GM23338 (cell line): ENCODE measurements around the gene OTUD7B.

ENCODE experiments used
- CREB1 ChIP-seq: fragments of 250-450 bp; sonication (Bioruptor Pico); IDR thresholded peaks from 2 replicates; pipeline ENCODE4 v1.5.0; 2020; ENCODE audit warnings: low read depth, mild to moderate bottlenecking, moderate library complexity
- EZH2 ChIP-seq: fragments of 200-600 bp; sonication (generic); IDR thresholded peaks from one replicate; pipeline ENCODE4 v1.8.0; 2017; ENCODE audit warnings: antibody characterized with exemption, mild to moderate bottlenecking, low read depth; ENCODE audit not compliant: unreplicated experiment
- EZH2phosphoT487 ChIP-seq: fragments of 200-600 bp; sonication (generic); IDR thresholded peaks from one replicate; pipeline ENCODE4 v1.8.1; 2018; ENCODE audit warnings: antibody characterized with exemption; ENCODE audit not compliant: unreplicated experiment
- JUNB ChIP-seq: IDR thresholded peaks from one replicate; pipeline ENCODE4 v1.6.1; 2016; ENCODE audit warnings: antibody characterized with exemption; ENCODE audit not compliant: unreplicated experiment
- NANOG ChIP-seq: IDR thresholded peaks from 2 replicates; pipeline ENCODE4 v1.6.1; 2016; ENCODE audit warnings: antibody characterized with exemption, borderline replicate concordance
- POLR2AphosphoS5 ChIP-seq: IDR thresholded peaks from 2 replicates; pipeline ENCODE4 v1.6.1; 2016; ENCODE audit warnings: antibody characterized with exemption, low read depth
- STAT1 ChIP-seq: IDR thresholded peaks from one replicate; pipeline ENCODE4 v1.6.1; 2016; ENCODE audit warnings: antibody characterized with exemption; ENCODE audit not compliant: unreplicated experiment
- ZNF114 ChIP-seq: fragments of 250-450 bp; sonication (Bioruptor Pico); IDR thresholded peaks from 2 replicates; pipeline ENCODE4 v1.5.0; 2020; ENCODE audit warnings: mild to moderate bottlenecking, moderate library complexity
- ZNF331 ChIP-seq: fragments of 250-450 bp; sonication (Bioruptor Pico); IDR thresholded peaks from 2 replicates; pipeline ENCODE4 v1.5.0; 2020; ENCODE audit warnings: low read depth, mild to moderate bottlenecking, moderate library complexity
- TF ChIP-seq, protein P1 (sequence below), 2 experiments: fragments of 200-600 bp in 1 of 2; sonication (generic) in 1 of 2; conservative IDR thresholded peaks; 2 replicates each; pipeline versions ENCODE4 v1.5.1 to v1.6.1; 2016 to 2017; ENCODE audit warnings: antibody characterized with exemption in 2 of 2, low read depth in 2 of 2, mild to moderate bottlenecking in 2 of 2, moderate library complexity in 1 of 2
- TF ChIP-seq, protein P2 (sequence below): IDR thresholded peaks from one replicate; pipeline ENCODE4 v1.6.1; 2018; ENCODE audit warnings: antibody characterized with exemption; ENCODE audit not compliant: unreplicated experiment
- TF ChIP-seq, protein P3 (sequence below): IDR thresholded peaks from 2 replicates; pipeline ENCODE4 v1.6.1; 2016; ENCODE audit warnings: antibody characterized with exemption
- TF ChIP-seq, protein P4 (sequence below): fragments of 250-450 bp; sonication (Bioruptor Pico); IDR thresholded peaks from 2 replicates; pipeline ENCODE4 v1.5.0; 2020; ENCODE audit warnings: mild to moderate bottlenecking, moderate library complexity

DNA sequence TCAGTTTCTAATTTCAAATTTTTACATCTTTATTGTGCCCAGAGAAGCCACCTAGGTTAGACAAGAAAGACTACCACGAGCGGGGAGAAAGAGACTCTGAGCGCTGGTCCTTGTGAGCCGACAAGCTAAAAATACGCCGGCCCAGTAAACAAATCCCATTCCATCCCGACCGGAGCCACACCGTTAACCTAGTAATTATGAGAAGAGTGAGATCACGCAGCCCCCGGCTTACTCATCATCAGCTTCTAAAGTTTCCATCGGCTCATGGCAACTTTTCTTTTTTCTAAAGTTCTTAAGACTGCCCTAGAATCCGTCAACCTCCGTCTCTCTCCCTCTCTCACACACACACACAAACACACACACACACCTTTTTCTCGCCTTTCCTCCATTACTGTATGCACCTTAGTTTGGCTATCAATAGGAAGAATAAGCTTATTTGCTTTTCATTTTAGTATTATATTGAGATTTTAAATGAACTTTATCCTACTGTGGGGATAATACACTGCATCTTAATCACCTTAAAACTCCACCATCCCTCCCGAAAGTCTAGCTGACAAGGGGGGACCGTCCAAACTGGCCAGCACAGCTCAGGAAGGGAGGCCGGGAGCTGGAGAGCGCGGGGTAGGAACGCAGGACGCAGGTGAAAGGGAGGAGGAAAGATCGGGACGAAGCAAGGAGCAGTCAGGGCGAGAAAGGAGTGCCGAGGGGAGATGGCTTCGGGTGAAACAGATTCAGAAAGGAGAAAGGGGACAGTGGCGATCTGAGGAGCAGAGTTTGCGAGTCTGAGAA is 728 bp downstream of the OTUD7B start:
- TF ChIP-seq, protein P1, sequence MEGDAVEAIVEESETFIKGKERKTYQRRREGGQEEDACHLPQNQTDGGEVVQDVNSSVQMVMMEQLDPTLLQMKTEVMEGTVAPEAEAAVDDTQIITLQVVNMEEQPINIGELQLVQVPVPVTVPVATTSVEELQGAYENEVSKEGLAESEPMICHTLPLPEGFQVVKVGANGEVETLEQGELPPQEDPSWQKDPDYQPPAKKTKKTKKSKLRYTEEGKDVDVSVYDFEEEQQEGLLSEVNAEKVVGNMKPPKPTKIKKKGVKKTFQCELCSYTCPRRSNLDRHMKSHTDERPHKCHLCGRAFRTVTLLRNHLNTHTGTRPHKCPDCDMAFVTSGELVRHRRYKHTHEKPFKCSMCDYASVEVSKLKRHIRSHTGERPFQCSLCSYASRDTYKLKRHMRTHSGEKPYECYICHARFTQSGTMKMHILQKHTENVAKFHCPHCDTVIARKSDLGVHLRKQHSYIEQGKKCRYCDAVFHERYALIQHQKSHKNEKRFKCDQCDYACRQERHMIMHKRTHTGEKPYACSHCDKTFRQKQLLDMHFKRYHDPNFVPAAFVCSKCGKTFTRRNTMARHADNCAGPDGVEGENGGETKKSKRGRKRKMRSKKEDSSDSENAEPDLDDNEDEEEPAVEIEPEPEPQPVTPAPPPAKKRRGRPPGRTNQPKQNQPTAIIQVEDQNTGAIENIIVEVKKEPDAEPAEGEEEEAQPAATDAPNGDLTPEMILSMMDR (conservative IDR thresholded peaks at IDR 0.05; ENCODE audit: low read depth in 2 of 2) = no peak
- TF ChIP-seq EZH2 (no peak), POLR2AphosphoS5 (no peak), STAT1 (no peak), CREB1 (CRISPR knock-in tag) (no peak), NANOG (no peak), JUNB (no peak), EZH2phosphoT487 (no peak), ZNF114 (CRISPR knock-in tag) (no peak), ZNF331 (no peak)
- TF ChIP-seq, protein P2, sequence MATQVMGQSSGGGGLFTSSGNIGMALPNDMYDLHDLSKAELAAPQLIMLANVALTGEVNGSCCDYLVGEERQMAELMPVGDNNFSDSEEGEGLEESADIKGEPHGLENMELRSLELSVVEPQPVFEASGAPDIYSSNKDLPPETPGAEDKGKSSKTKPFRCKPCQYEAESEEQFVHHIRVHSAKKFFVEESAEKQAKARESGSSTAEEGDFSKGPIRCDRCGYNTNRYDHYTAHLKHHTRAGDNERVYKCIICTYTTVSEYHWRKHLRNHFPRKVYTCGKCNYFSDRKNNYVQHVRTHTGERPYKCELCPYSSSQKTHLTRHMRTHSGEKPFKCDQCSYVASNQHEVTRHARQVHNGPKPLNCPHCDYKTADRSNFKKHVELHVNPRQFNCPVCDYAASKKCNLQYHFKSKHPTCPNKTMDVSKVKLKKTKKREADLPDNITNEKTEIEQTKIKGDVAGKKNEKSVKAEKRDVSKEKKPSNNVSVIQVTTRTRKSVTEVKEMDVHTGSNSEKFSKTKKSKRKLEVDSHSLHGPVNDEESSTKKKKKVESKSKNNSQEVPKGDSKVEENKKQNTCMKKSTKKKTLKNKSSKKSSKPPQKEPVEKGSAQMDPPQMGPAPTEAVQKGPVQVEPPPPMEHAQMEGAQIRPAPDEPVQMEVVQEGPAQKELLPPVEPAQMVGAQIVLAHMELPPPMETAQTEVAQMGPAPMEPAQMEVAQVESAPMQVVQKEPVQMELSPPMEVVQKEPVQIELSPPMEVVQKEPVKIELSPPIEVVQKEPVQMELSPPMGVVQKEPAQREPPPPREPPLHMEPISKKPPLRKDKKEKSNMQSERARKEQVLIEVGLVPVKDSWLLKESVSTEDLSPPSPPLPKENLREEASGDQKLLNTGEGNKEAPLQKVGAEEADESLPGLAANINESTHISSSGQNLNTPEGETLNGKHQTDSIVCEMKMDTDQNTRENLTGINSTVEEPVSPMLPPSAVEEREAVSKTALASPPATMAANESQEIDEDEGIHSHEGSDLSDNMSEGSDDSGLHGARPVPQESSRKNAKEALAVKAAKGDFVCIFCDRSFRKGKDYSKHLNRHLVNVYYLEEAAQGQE = no peak
- TF ChIP-seq, protein P3, sequence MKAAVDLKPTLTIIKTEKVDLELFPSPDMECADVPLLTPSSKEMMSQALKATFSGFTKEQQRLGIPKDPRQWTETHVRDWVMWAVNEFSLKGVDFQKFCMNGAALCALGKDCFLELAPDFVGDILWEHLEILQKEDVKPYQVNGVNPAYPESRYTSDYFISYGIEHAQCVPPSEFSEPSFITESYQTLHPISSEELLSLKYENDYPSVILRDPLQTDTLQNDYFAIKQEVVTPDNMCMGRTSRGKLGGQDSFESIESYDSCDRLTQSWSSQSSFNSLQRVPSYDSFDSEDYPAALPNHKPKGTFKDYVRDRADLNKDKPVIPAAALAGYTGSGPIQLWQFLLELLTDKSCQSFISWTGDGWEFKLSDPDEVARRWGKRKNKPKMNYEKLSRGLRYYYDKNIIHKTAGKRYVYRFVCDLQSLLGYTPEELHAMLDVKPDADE = no peak
- TF ChIP-seq, protein P4, sequence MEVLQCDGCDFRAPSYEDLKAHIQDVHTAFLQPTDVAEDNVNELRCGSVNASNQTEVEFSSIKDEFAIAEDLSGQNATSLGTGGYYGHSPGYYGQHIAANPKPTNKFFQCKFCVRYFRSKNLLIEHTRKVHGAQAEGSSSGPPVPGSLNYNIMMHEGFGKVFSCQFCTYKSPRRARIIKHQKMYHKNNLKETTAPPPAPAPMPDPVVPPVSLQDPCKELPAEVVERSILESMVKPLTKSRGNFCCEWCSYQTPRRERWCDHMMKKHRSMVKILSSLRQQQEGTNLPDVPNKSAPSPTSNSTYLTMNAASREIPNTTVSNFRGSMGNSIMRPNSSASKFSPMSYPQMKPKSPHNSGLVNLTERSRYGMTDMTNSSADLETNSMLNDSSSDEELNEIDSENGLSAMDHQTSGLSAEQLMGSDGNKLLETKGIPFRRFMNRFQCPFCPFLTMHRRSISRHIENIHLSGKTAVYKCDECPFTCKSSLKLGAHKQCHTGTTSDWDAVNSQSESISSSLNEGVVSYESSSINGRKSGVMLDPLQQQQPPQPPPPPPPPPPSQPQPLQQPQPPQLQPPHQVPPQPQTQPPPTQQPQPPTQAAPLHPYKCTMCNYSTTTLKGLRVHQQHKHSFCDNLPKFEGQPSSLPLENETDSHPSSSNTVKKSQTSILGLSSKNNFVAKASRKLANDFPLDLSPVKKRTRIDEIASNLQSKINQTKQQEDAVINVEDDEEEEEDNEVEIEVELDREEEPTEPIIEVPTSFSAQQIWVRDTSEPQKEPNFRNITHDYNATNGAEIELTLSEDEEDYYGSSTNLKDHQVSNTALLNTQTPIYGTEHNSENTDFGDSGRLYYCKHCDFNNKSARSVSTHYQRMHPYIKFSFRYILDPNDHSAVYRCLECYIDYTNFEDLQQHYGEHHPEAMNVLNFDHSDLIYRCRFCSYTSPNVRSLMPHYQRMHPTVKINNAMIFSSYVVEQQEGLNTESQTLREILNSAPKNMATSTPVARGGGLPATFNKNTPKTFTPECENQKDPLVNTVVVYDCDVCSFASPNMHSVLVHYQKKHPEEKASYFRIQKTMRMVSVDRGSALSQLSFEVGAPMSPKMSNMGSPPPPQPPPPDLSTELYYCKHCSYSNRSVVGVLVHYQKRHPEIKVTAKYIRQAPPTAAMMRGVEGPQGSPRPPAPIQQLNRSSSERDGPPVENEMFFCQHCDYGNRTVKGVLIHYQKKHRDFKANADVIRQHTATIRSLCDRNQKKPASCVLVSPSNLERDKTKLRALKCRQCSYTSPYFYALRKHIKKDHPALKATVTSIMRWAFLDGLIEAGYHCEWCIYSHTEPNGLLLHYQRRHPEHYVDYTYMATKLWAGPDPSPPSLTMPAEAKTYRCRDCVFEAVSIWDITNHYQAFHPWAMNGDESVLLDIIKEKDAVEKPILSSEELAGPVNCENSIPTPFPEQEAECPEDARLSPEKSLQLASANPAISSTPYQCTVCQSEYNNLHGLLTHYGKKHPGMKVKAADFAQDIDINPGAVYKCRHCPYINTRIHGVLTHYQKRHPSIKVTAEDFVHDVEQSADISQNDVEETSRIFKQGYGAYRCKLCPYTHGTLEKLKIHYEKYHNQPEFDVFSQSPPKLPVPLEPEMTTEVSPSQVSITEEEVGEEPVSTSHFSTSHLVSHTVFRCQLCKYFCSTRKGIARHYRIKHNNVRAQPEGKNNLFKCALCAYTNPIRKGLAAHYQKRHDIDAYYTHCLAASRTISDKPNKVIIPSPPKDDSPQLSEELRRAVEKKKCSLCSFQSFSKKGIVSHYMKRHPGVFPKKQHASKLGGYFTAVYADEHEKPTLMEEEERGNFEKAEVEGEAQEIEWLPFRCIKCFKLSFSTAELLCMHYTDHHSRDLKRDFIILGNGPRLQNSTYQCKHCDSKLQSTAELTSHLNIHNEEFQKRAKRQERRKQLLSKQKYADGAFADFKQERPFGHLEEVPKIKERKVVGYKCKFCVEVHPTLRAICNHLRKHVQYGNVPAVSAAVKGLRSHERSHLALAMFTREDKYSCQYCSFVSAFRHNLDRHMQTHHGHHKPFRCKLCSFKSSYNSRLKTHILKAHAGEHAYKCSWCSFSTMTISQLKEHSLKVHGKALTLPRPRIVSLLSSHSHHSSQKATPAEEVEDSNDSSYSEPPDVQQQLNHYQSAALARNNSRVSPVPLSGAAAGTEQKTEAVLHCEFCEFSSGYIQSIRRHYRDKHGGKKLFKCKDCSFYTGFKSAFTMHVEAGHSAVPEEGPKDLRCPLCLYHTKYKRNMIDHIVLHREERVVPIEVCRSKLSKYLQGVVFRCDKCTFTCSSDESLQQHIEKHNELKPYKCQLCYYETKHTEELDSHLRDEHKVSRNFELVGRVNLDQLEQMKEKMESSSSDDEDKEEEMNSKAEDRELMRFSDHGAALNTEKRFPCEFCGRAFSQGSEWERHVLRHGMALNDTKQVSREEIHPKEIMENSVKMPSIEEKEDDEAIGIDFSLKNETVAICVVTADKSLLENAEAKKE = no peak
